GM12878 (cell line): ENCODE results near the gene TWIST1.

Experiments
- CHD2 ChIP-seq: IDR thresholded peaks from 2 replicates; pipeline ENCODE4 v1.6.1; 2011; ENCODE audit warnings: low read depth, low read length, improper control_type of control experiment, borderline replicate concordance
- EZH2 ChIP-seq: IDR thresholded peaks from 2 replicates; pipeline ENCODE4 v1.6.1; 2012; ENCODE audit warnings: low read depth, mild to moderate bottlenecking, control low read depth, inconsistent platforms, low read length, borderline replicate concordance; ENCODE audit not compliant: control insufficient read depth
- FOXM1 ChIP-seq: IDR thresholded peaks from 2 replicates; pipeline ENCODE4 v1.6.1; 2012; ENCODE audit warnings: low read depth, mild to moderate bottlenecking, inconsistent platforms, low read length, moderate library complexity
- MXI1 ChIP-seq: fragments of 150-350 bp; IDR thresholded peaks from 2 replicates; pipeline ENCODE4 v1.6.1; 2011; ENCODE audit warnings: low read depth, mild to moderate bottlenecking, inconsistent platforms, low read length, improper control_type of control experiment
- NBN ChIP-seq: fragments of 450-650 bp; IDR thresholded peaks from 2 replicates; pipeline ENCODE4 v1.6.1; 2016
- POLR2AphosphoS5 ChIP-seq: IDR thresholded peaks from 2 replicates; pipeline ENCODE4 v1.6.1; 2011; ENCODE audit warnings: mild to moderate bottlenecking, low read length, inconsistent platforms
- RB1 ChIP-seq: fragments of 450-650 bp; formaldehyde crosslinking; IDR thresholded peaks from 2 replicates; pipeline ENCODE4 v1.6.1; 2017; ENCODE audit warnings: mild to moderate bottlenecking, borderline replicate concordance
- YY1 ChIP-seq: IDR thresholded peaks from 2 replicates; pipeline ENCODE4 v1.6.1; 2011; ENCODE audit warnings: low read depth, mild to moderate bottlenecking, low read length
- TF ChIP-seq, protein P1 (sequence below), 3 experiments: IDR thresholded peaks in 2 of 3; conservative IDR thresholded peaks in 1 of 3; 2 replicates each; pipeline ENCODE4 v1.5.1; 2011; ENCODE audit warnings: low read depth in 3 of 3, low read length in 3 of 3, mild to moderate bottlenecking in 3 of 3, control low read depth in 2 of 3, moderate library complexity in 2 of 3, inconsistent platforms in 1 of 3, mixed read lengths in 1 of 3; ENCODE audit not compliant: control insufficient read depth in 2 of 3, insufficient read depth in 1 of 3; ENCODE audit errors: extremely low read depth in 1 of 3
- TF ChIP-seq, protein P2 (sequence below): IDR thresholded peaks from 2 replicates; pipeline ENCODE4 v1.6.1; 2011; ENCODE audit warnings: low read depth, low read length, improper control_type of control experiment, borderline replicate concordance
- TF ChIP-seq, protein P3 (sequence below): fragments of 450-650 bp; IDR thresholded peaks from 2 replicates; pipeline ENCODE4 v1.6.1; 2017; ENCODE audit warnings: mild to moderate bottlenecking, low read depth, inconsistent platforms; ENCODE audit not compliant: poor library complexity, severe bottlenecking

DNA sequence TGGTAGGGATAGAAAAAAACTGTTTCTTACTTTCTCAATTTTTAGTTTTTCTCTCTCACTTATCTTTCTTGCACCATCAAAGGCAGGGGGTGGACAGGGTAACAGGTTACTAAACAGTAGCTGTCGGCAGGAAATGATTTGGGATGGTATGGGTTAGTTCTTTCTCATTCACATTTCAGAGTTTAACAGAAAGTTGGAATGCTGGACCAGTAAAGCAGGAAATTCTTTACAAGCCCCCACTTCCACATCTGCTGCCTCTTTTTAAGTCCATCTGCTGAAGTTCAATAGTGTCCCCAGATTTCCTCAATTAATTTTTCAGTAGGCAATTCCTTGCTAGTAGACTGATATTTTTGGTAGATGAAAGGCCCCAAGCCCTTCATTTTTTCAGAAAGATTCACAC is 23.3 kb downstream of the TWIST1 start:
- TF ChIP-seq, protein P1, sequence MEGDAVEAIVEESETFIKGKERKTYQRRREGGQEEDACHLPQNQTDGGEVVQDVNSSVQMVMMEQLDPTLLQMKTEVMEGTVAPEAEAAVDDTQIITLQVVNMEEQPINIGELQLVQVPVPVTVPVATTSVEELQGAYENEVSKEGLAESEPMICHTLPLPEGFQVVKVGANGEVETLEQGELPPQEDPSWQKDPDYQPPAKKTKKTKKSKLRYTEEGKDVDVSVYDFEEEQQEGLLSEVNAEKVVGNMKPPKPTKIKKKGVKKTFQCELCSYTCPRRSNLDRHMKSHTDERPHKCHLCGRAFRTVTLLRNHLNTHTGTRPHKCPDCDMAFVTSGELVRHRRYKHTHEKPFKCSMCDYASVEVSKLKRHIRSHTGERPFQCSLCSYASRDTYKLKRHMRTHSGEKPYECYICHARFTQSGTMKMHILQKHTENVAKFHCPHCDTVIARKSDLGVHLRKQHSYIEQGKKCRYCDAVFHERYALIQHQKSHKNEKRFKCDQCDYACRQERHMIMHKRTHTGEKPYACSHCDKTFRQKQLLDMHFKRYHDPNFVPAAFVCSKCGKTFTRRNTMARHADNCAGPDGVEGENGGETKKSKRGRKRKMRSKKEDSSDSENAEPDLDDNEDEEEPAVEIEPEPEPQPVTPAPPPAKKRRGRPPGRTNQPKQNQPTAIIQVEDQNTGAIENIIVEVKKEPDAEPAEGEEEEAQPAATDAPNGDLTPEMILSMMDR (IDR thresholded peaks at IDR 0.05 in 2 of 3, conservative IDR thresholded peaks at IDR 0.05 in 1 of 3; ENCODE audit: control insufficient read depth in 2 of 3, extremely low read depth in 1 of 3, insufficient read depth in 1 of 3, low read depth in 3 of 3, low read length in 3 of 3): no peak
- TF ChIP-seq RB1 (no peak), NBN (no peak), CHD2 (no peak), FOXM1 (no peak), YY1 (no peak), POLR2AphosphoS5 (no peak), EZH2 (no peak), MXI1 (no peak)
- TF ChIP-seq, protein P2, sequence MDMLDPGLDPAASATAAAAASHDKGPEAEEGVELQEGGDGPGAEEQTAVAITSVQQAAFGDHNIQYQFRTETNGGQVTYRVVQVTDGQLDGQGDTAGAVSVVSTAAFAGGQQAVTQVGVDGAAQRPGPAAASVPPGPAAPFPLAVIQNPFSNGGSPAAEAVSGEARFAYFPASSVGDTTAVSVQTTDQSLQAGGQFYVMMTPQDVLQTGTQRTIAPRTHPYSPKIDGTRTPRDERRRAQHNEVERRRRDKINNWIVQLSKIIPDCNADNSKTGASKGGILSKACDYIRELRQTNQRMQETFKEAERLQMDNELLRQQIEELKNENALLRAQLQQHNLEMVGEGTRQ: no peak
- TF ChIP-seq, protein P3, sequence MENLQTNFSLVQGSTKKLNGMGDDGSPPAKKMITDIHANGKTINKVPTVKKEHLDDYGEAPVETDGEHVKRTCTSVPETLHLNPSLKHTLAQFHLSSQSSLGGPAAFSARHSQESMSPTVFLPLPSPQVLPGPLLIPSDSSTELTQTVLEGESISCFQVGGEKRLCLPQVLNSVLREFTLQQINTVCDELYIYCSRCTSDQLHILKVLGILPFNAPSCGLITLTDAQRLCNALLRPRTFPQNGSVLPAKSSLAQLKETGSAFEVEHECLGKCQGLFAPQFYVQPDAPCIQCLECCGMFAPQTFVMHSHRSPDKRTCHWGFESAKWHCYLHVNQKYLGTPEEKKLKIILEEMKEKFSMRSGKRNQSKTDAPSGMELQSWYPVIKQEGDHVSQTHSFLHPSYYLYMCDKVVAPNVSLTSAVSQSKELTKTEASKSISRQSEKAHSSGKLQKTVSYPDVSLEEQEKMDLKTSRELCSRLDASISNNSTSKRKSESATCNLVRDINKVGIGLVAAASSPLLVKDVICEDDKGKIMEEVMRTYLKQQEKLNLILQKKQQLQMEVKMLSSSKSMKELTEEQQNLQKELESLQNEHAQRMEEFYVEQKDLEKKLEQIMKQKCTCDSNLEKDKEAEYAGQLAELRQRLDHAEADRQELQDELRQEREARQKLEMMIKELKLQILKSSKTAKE: no peak
